ENCODE measurements around the gene ZCCHC24.

Gene ZCCHC24

DNA sequence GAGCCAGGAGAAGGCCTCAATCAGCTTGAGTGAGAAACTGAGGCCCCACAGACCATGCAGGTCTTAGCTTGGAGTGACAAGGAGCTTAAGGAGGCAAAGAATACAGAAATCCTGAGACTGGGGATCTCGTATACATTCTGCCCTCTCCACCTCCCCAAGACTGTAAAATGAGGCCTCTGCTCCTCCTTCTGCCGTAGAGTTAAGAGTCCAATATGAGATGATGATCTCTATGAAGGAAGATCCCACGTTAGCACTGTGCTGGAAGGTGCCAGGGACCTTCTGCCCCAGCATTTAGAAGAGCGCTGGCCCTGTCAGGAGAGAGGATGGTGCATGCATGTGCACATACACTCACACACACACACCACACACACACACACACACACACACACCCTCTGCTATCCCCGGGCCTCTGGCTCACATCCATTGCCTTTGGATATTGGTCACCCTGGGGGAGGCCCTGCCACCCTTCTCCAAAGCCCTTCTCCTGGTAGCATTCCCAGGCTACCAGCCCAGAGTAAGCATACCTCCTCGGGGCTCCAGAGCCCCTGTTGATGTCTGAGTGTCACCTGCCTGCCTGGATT, 15.0 kb downstream of the ZCCHC24 start:
- DNase-seq: no peak

DNA sequence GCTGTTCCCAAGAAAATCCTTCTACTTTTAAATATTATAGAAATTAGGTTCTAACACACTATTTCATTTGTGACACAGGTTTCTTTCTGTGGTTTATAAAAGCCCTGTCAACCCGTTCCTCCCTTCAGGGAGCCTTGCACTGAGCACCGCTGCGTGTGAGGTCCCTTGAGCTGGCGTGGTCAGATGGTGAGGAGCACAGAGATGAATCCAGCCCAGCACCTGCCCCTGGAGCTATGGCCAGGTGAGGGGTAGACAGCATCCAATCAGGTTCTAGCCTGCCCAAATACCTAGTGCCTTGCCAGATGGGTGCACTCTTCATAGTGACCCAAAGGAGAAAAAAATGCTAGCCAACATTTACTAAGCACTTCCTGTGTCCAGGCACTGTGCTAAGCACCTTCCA, 15.7 kb downstream of the ZCCHC24 start:
- no peak for DNase-seq

DNA sequence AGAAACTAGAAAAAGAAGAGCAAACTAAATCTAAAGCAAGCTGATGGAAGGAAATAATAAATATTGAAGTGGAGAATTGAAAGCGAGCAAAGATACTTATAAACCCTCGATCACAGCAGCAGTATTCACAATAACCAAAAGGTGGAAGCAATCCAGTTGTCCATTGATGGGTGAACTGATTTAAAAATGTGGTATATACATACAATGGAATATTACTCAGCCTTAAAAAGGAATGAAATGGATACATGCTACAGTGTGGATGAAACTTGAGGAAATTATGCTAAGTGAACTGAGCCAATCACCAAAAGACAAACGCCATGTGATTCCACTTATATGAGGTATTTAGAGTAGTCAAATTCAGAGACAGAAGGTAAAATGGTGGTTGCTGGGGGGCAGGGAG, 17.5 kb downstream of the ZCCHC24 start:
- DNase-seq: no peak

DNA sequence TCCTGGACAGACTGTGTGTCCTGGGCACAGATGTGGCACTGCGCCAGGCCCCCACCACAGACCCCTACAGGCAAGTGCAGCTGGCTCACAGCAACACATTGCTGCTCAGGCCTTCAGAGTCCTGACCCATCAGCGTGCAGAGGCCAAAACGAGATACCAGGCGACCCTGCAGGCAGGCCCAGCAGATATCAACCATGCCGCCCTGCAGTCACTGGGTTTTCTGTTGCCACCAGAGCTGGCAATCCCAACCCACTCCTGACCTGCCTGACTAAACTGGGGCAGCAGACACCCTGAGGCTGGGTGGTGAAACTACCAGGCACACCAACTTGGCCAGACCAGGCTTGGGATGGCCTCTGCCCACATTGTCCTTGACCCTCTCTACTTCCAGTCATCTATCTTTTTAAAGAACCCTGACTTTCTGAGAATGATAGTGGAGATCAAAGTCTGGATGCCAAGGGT, 20.3 kb downstream of the ZCCHC24 start:
- DNase-seq: no peak

DNA sequence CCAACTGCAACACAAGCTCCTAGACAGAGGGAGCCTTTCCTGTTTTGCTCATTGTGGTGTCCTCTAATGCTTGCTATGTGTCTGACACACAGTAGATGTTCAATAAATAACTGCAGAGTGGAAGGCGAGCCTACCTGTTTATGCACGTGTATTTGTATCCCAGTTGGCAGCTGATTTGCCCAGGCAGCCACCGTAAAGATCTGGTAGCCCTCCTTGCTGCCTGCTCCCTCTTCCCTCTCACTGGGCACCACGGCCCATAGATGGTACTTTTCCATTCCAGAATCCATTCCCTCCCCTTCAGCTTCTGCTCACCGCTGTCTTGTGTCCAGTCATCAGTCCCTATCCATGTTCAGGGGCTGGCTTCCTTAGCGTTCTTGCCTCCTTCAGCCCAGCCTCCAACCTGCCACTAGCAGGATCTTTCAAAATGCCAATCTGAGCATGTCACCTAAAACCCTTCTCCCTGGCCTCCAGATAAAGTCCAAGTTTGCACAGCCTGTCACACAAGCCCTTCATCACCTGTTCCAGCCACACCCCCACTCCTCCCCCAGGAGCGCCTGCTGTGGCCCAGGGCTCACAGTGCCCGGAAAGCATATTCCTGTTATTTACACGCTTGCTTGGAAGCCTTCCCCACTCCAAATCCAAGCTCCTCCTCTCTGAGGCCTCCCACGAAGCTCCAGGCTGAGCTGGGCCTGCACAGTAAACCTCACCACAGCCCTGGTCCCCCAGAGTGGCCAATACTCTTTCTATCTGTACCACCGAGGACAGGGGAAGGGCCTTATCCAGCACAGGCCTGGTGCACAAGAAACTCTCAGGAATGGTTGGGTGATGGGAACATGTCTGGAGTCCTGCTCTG, 21.0 kb downstream of the ZCCHC24 start:
- no peak for DNase-seq

DNA sequence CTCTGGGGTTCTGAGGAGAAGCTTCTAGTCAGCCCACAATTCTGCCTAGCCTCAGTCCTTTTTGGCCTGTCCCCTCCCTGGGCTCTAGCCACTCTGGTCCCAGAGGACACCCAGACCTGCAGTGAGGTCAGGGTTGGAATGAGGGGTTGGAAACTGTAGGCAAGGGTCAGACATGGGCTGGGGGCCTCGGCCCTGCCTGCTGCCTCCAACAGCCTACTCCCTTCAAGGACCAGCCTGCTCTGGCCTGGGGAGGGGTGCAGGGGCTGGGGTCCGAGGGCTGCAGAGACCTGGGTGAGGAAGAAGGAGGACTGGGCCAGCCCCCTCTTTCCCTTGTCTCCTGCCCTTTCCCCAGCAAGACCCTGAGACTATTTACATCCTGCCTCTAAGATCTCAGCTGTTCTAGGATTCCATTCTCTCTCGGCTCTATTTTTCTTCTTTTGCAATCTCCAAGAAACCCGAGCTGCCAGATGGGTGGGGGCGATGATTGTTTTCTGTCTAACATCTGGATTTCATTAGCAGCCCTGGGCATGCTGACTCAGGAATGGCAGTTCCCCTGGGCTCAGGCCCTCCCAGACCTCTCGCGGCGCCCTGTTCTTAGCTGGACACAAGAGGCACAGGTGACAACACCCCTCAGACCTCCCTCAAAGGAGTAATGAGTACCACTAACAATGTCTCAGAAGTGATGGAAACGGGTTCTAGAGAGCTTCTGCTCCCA, 23.1 kb downstream of the ZCCHC24 start:
- no peak for DNase-seq

DNA sequence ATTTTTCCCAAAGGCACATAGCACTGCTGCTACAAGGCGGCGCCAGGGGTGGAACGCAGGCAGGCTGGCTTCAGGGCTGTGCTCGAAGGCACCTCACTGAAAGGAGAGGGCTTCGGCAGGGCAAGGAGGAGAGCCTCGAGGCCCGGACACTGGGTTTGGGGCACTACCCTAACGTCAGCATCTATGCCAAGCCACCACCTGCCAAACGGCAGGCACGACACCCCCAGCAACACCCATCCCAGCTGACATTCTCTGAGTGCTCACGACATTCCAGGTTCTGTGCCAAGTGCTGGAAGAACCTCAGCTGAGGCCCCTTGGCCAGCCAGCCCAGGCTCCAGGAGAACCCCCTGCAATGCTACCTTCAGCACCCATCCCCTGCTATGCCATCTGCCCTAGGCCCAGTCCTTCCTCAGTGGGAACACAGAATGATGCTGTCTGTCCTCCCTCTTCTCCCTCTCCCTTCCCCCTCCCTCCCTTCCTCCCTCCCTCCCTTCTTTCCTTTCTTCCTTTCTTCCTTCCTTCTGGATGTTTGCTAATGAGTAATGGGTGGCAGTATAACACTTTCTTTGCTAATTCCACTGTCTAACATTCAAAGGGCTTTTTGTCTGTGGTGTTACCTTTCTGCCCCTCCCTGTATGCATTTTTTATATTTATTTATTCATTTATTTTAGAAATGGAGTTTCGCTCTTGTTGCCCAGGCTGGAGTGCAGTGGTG, 24.3 kb downstream of the ZCCHC24 start:
- DNase-seq: no peak

DNA sequence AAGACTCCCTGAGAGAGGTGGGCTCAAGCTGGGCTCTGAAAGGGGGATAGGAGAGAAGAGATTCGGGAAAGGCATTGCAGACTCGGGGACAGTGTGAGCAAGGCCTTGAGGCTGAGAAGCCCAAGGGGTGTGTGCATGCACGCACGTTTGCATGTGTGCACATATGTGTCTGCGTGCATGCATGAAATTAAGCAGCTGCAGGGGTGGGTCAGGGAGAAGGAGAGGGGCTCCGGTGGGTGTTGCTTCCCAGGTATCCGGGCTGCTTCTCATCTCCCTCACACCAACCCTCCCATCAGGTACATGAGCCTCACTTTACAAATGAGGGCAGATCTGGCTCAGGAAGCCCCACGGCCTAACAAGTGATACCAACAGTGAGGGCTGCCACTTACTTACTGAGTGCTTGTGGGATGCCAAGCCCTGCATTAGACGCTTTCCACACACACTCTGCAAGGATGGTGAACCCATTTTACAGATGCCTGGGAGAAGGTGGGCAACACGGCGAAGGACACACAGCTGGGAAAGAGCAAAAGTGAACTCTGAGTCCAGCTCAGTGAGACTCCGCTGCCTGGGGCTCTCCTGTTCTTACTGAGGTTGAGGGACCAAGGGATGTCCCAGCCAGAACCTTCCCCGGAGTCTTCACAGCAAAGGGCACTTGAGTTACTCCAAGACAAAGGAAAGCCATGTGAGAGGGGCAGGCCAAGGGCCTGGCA, 26.4 kb downstream of the ZCCHC24 start:
- no peak for DNase-seq

DNA sequence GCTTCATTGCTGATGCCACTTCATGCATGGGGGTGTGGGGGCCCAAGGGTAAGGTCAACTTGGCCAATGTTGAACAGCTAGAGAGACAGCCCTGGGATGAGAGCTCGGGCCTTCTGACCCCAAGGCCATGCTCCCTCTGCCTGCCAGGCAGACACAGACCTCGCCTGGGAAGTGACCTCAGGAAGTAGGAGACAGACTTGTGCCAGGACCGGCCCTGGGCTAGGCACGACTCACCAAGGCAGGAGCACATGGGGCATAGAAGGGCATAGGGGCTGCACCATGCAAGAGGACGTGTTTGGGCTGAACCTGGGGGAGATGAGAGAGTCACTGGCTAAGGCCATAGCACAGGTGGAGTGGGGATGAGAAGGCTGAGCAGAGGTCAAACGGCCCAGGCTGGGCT, 27.1 kb downstream of the ZCCHC24 start:
- no peak for DNase-seq

DNA sequence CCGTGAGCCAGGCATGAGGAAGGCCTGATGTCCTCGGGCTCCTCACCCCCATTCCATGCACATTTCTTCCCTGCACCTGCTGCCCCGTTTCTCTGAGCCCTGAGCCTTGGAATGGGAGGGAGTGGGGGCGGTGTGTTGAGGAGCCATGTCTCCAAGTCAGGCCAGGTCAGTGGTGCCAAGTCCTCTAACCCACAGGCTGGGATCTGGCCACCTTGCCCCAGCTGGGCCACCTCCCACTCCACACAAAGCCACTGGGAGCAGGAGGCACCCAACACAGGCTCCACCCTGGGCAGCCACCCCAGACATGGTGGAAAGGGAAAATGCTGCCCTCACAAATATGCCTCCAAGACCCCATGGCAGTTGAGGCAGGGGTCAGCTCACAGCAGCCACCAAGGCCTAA, 27.7 kb downstream of the ZCCHC24 start:
- no peak for DNase-seq

DNA sequence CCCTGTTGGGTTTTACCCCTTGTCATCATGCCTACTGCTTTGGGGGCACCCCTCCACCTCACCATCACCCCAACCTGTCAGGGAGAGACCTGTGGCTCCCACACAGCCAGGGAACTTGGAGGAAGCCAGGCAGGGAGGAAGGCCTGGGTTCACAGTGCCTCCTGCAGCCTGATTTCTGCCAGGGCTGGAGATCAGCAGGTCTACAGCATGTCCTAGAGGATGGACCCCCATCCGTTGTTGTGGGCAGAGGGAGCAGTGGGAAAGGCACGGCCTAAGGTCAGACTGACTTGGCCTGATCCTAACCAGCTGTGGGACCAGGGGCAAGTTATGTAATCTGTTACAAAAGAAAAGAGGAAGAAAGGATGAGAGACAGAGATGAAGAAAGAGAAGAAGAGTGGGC, 28.2 kb downstream of the ZCCHC24 start:
- no peak for DNase-seq

DNA sequence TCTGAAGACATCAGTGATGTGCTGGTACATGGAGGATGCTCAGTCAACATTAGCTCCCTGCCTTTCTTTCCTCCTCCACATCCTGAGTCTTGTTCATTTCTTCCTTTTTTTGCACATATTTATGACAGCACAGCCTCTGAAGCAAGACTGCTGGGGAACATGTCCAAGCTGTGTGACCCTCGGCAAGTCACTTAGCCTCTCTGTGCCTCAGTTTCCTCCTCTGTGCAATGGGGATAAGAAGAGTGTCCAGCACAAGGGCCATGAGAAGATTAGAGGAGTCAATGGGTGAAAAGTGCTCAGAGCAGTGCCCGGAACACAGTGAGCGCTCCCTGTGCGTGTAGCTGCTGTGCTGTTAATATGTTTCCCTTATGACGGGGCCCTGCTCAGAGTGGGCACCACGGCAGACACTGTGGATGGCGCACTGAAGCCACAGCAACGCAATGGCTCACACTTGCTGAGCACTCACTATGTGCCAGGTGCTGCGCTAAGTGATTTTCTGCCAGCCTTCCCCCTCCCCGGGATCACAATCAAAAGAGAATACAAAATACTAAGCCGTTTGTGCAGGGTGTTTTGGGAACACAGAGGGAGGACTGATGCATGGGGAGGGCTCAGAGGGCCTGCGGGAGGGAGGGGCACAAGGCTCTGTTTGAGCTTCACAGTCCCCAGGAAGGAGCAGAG, 28.7 kb downstream of the ZCCHC24 start:
- no peak for DNase-seq

DNA sequence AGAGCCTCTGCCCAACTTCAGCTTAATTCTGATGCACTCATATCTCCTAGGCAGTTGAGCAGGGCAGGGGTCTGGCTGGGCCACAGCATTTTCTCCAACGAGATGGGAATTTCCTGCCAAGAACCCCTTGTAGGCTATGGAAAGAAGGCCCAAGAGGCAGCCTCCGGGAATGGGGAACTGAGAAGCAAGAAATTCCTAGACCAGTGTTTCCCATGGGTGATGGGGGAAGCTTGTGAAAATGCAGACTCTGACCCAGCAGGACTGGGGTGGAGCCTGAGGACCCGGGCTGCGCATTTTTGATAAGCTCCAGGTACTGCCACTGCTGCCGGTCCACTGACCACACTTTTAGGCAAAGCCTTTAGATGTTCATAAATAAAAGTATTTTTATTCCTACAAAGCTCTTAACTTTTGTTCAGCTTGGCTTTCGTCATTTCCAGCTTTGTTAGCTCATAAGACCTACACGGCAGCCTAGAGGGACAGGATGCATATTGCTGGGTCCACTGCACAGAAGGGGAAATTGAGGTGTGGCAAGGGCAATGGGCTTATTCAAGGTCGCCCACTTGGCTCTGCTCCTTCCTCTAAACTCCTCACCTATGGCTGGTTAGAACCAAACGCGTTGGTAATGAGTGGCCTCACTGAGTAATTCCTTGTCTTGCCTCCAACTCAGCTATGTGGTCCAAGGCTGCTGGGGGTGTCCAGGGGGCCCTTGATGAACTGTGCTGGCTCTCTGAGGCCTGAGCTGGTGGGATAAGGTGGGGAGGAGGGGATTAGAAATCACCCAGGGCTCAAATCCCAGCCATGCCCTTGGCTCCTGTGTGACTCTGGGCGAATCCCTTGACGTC, 29.5 kb downstream of the ZCCHC24 start:
- no peak for DNase-seq

DNA sequence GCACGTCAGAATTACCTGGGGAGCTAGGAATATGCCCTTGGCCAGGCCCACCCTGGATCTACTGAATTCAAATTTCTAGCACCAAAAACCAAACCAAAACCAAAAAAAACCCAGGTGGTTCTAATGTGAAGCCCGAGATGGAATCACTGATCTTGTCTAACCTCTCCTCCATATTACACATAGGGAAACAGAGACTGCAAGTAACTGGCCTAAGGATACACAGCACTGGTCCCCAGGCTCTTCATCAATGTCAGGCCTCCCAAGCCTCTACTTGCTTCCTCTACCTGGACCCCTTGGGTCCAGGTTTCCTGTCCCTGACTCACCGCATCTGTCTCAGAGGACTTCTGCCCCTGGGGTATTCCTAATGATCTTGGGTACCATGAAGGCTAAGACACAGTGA, 30.7 kb downstream of the ZCCHC24 start:
- DNase-seq: no peak

DNA sequence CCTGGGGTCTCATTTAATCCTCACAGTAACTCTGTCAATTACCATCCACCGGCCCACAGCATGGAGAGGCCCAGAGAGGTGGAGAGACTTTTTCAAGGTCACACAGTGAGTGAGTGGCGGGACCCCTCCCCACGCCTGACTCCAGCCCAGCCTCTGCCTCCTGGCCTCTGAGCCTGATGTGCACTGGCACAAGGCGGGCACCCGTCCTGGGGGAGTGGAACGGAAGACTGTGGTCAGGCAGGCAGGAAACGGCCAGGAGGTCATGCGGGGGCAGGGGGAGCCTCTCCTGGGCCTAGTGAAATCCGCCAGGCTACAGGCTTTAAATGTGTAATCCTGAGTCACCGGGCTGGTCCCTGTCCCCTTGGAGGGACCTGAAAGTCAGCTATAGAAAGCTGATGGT, 32.2 kb downstream of the ZCCHC24 start:
- no peak for DNase-seq

DNA sequence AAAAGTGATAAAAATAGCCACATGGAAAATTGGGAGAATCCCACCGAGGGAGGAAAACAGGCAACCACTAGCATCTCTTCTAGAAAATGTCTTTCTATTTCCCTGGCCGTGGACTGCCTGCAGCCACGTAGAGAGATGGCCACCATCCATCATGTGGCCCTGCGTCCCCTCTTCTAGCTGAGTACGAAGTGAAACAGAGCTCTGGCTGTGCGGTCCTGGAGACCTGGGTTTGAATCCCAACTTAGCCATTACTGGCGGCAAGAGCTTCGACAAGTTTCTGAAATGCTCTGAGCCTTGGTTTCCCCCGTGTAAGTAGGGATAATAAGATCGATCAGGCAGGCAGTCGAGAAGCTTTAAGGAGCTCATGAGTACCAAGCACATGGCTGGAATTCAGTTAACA, 32.9 kb downstream of the ZCCHC24 start:
- DNase-seq: no peak

DNA sequence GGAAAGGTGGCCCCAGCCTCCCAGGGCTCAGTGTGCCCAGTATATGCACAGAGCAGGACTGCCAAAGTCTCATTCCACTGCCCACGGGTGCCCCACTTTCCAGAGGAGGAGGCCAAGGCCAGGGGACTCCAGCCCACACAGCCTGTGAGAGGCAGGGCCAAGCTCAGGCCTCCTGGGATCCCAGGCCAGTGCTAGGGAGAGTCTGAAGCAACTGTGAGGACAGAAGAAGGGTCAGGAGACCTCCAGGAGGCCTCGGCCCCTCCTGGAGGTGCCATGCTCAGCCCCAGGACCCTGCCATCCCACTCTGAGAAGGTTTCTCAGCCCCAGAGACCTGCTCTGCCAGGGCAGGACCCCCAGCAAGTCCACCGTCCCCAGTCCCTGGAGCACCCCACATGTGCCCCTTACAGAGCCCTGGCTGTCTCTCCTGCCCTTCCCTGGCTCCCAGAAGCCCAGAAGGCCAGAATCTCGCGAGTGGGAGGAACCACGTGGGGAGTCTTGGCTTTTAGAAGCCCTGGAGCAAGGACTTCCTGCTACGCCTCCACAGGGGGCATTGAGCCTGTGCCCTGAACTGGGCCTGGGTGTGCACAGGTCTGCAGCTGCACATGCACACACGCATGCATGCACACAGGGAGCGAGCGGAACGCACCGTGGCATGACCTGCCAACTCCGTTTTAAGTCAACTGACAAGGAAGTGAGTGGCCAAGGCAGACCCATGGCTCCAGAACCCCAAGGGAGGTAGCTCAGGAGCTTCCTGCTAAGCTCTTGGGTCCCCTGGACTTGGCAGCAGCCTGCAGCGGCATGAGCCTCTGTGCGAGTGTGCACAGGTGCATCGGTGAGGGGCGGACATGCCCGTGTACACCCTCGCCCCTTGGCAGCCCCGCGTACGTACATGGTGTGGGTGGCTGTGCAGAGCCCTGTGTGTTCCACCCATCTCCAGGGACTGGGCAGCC, 33.6 kb downstream of the ZCCHC24 start:
- no peak for DNase-seq

DNA sequence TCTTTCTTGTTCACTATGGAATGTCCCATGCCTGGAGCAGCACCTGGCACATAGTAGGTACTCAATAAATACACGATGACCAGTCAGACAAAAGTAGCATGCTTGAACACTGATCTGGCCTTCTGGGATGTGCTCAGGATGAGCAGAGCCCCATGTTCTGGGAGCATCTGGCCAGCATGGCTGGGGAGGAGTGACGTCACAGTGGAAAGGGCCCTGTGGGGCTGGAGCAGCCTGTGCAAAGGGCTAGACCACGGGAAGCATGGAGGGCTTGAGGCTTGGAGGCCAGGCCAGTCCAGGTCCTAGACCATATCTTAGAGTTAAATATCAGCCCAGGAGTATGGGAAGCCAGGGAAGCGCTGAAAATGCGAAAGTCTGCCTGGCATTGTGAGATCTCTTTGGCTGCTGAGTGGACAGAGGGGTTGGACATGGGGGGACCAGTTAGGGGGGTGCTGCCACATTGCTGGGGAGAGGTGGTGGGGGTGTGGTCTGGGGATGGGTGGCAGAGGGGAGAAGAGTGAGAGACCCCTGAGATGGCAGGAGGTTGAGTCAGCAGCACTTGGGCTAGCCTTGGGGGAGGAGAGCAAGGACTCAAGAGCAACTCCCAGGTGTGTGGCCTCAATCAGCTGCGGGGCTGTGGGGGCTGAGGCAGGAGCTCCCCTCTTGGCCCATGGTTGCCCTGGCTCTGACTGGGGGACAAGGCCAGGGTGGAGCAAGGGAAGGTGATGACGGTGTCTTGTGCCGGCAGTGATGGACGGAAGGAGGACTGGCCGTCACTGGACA, 34.9 kb downstream of the ZCCHC24 start:
- DNase-seq: no peak

DNA sequence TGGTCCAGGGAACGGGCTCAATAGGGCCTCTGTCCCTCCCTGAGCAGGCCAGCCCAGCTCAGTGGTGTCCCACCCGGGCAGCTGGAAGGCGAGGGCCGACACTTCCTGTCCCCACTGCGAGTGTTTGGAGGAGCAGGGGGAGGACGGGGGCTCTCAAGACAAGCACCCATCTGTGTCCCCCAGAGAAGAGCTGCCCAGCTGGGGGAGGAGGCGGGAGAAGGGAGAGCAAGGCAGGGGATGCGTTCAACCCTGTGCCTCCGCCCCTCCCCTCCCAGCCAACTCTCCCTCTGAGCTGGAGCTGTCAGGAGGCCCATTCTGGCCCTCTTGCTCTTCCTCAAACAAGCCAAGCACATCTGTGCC, 35.7 kb downstream of the ZCCHC24 start:
- DNase-seq: no peak
